NCI-H510A treated with DMSO at 0.1 percent for 48 hours (cell line): ENCODE results near the gene UBE2Z.

ENCODE experiments used
- DNase-seq: peaks from one replicate; lab custom pipeline; 2025; lab: John Stamatoyannopoulos, UW

Gene UBE2Z

DNA sequence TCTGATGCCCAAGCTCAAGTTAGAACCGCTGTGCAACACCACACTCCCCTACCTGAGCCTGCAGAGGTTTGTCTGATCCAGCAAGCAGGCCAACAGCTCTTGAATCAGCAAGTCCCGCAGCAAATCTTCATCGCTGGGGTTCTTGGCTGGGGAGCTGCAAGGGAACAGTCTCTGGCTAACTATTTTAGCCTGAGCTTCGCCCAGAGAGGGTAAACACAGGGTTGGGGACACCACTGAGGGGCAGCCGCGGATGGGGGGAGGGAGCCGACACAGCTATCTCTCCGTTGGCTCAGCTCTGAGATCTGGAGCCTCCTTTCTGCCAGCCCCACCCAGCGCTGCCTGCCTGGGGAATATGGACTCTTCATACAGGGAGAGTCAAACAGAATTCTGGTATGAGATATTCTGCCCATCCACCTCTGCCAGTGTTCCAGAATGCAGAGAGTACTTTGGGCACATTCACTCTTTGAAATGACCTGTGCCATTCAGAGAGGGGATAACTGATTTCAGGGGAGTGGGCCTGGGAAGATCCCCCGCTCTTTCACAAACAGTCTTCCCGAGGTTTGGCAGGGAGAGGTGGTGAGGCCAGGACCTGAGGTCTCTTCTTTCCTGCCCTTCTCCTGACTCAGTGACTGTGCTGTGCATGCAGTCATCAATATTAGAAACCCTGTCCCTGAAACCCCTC, 52.8 kb downstream of the UBE2Z start:
- DNase-seq: no peak

DNA sequence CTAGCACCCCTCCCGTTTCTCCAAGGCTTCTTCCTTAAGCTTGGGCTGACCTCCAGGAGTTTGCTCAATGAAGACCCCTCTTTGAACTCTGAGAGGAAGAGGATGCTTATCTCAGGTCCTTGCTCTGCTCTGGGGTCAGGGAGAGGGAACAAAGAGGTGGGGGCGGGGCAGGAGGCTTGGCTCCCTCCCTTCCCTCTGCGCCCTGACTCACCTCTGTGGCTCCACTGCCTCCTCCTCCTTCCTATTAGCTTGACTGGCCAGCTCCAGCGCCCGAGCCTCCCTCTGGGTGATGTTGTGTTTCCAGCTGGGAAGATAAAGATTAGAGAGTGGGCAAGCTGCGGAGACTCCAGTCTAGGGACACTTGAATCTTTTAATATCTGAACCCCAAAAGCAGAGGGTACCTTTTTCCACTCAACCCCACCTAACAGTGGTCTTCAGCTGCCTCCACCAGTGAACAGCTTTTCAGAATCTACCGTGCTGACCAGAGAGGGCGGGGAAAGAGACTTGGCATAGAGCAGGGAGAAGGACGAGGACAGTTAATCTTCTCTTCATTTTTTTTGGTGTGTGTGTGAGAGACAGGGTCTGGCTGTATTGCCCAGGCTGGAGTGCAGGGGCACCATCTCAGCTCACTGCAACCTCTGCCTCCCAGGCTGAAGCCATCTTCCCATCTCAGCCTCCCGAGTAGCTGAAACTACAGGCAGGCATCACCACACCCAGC, 53.5 kb downstream of the UBE2Z start:
- DNase-seq: no peak

DNA sequence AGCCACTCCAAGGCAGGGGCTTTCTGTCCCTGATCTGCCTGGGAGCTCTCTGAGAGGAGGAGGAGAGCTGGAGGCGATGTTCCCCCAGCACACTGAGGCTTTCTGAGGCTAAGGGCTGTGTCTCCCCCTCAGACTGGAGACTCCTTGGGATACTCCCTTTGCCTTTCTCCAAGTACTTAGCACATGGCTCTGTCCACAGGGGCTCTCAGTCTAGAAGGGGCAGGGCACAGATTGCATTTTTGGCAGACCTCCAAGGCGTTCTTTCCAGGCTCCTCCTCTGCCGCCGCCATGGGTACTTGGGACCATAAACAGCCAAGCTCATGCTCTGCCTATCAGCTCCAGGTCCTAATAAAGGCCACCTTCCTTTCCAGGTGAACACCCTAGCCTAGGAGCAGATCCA, 62.0 kb downstream of the UBE2Z start:
- no peak for DNase-seq

DNA sequence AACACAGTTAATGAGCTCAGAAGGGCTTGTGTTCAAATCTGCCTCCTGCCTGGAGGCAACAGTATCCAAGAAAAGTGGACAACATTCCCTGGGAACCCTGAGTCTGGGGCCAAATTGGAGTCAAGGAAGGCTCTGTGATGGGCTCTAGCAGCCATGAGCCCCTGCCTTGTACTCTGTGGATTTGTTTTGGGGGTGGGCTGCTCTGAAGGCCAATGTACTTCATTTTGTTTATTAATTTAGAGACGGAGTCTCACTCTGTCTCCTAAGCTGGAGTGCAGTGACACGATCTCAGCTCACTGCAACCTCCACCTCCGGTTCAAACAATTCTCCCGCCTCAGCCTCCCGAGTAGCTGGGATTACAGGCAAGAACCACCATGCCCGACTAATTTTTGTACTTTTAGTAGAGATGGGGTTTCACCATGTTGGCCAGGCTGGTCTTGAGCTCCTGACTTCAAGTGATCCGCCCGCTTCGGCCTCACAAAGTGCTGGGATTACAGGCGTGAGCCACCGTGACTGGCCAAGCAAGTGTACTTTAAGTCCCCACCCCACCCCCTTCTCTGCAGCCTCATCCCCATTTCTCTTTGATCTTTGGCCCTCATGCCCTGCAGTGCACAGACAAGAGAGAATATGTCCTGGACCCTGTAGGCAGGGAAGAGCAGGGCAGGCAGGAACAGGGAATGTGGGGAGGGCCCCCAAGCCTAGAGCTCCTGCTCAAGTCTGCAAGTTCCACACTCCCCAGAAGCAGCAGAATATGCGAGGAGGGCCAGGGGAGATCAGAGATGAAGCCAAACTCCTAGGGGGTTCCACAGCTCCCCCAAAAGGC, 62.9 kb downstream of the UBE2Z start:
- DNase-seq: no peak

DNA sequence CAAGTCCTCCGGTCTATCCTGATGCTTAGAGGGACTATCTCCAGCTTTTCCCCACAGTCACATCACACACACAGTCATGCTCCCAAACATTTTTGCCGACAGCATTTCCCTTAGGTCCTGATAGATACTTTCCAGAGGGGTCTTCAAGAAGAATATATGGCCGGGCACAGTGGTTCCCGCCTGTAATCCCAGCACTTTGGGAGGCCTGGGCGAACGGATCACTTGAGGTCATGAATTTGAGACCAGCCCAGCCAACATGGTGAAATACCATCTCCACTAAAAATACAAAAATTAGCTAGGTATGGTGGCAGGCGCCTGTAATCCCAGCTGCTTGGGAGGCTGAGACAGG, 64.5 kb downstream of the UBE2Z start:
- DNase-seq: no peak

- DNase-seq: no peak
Measured at GRCh38 chr17:48973806-48974205, 65.6 kb downstream of the UBE2Z start.
